ENCODE measurements around the gene KSR2.

- TF ChIP-seq POLR2AphosphoS5 (IDR thresholded peaks at IDR 0.05; ENCODE audit: borderline replicate concordance, low read depth, low read length) = no peak
- TF ChIP-seq EZH2 (IDR thresholded peaks at IDR 0.05) = no peak
- TF ChIP-seq FOXP2 (optimal IDR thresholded peaks at IDR 0.05; ENCODE audit: control extremely low read depth, extremely low read length, insufficient read depth) = no peak
Observed at GRCh38 chr12:117821480-117822175, 147.2 kb downstream of the KSR2 start.

Measured in SK-N-MC (cell line).